Epithelial cell of prostate (primary cell): ENCODE results near the gene YWHAH.
"Not testable (repeated sequence)": the region's sequence is repeated elsewhere in the genome, so short reads cannot be mapped to it uniquely, and the experiment has no call there.

Source experiments
- DNase-seq: peaks from one replicate; pipeline ENCODE4 v3.0.0-alpha.2; 2011; ENCODE audit warnings: low read depth, low spot score
- H3K27ac ChIP-seq: fragments of 450-650 bp; 2 replicates; pipeline ENCODE4 v1.5.1; 2017; ENCODE audit warnings: mild to moderate bottlenecking

YWHAH gene

DNA sequence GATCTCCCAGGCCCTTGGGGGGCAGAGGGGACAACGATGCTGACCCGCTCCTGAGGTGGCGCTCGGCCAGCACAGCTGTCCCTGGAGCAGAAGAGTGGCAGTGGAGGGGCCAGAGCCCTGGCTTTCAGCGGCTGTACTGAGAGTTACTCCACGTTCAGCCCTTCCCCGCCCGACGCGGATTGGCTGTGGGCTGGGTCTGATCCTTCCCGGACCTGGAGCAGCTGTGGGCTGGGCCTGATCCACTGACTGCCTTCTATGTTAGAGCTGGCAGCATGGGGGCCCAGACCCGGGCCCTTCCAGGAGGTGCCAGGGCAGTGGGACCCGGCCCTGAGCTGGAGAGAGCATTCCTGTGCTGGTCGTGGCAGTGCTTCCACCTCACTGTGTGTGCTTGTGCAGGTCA, 27.8 kb downstream of the YWHAH start:
- no peak overlapping the region for H3K27ac ChIP-seq
- no peak for DNase-seq

DNA sequence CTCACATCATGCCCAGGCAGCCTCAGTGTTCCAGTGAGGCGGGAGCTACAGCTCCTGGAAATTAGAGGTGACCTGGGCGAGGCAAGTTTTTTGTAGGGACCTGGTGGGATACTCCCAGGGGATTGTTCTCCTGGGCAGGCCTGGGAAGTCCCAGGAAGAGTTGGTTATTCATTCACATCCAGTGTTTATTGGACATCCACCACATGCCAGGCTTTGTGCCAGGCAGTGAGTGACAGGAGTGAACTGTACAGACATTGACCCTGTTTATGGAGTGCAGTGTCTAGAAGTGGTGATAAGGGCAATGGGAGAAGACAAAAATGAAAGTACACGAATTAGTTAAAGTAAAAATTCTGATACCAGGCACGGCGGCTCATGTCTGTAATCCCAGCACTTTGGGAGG, 29.4 kb downstream of the YWHAH start:
- no peak overlapping the region for H3K27ac ChIP-seq
- DNase-seq, result no peak

DNA sequence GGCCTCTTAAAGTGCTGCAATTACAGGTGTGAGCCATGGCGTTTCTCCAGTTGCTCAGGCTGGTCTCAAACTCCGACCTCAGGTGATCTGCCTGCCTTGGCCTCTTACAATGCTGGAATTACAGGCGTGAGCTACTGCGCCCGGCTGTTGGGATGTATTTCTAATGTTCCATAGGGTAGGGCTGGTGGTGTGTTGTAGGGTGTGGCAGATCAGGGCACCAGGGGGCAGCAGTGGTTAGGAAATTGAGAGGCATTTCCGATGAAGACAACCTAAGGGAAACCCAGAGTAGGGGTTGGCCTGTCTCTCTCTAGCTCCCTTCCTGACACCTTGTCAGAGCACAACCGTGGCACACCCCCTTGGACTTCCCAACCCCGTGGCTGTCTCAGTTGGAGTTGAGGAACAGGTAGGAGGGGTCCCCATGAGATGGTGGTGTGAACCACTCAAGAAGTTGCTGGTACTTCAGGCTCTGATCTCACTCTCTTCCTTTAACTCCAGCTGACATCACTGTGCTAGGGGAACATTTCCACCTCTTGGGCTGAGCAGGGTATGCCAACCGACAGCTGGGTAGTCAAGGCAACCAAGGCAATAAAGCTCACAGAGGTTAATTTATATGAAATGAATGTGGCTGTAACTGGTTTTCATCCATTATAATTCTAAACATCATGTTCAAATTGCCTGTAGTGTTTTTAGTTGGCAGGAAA, 33.0 kb downstream of the YWHAH start:
- H3K27ac ChIP-seq, result no peak overlapping the region
- DNase-seq, result no peak

DNA sequence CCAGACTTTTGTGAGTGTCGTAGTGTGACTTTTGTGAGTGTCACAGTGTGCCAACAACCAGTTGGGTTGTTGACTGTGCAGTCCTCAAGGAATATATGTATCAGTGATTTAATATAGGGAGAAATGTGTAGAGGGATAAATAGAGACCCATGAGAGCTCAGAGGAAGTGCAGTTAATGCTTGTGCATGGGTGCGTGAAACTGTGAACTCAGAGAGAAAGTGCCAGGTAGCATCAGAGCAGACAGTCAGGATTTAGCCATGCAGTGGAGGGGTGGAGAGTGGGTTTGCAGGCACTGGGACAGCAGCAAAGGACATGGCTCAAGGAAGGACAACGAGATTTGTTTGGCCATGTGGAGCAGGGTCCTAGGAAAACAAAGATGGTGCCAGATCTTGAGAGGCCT, 33.6 kb downstream of the YWHAH start:
- no peak for DNase-seq
- no peak overlapping the region for H3K27ac ChIP-seq

DNA sequence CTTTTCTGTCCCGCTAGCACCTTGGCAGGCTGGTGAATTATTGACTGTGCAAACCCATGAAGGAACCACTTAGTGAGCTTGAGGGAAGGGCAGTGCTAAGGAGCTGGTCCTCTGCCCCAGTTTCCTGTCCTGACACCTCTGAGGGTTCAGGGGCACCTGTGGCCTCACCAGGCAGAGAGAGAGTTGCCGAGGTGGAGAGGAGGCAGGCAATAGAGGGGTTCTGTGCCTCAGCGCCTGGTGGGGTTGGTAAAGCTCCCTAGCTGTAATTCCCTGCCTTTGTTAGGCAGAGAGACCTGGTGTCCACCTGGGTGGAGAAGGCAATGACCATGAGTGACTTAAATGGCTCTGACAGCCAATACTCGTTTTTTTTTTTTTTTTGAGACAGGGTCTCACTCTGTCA, 36.3 kb downstream of the YWHAH start:
- DNase-seq, result no peak
- H3K27ac ChIP-seq, result no peak overlapping the region

DNA sequence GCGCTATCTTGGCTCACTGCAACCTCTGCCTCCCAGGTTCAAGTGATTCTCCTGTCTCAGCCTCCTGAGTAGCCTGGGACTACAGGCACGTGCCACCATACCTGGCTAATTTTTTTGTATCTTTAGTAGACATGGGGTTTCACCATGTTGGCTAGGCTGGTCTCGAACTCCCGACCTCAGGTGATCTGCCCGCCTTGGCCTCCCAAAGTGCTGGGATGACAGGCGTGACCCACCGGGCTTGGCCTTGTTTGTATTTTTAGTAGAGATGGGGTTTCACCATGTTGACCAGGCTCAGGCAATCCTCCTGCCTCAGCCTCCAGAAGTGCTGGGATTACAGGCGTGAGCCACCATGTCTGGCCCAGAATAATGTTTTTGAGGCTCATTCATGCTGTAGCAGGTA, 37.6 kb downstream of the YWHAH start:
- not testable (repeated sequence) for H3K27ac ChIP-seq, DNase-seq

DNA sequence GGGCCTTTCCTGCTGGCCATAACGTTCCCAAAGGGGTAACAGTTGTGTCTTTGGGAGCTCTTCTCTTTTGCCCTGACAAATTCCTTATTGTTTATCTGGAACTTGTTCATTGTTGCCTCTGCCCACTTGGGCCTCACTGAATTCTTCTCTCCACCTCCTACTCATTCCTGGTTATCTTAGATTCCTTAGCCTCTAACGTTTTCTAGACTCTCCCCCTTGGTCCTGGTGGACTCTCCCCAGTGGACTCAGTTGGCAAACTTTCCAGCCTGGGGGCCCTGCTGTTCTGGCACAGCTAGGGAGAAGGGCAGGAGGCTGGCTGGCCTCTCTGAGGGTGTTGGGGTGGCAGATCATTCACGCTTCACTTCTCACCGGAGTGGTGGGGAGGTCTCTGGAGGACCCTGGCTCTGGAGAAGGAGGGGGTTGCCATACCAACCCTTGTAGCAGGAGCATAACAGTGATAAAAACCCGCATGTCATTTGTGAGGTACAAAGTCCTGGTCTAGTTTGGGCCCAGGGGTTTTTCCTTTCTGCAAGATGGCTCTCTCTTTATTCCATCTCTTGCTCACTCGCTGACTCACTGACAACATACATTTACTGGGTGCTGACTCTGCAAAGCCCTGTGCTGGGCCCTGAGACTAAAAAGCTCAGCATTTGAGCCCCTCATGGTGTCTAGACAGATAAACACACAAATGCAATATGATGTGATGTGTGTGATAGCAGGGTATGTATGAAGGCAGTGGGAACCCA, 39.7 kb downstream of the YWHAH start:
- no peak overlapping the region for H3K27ac ChIP-seq
- DNase-seq, result no peak

DNA sequence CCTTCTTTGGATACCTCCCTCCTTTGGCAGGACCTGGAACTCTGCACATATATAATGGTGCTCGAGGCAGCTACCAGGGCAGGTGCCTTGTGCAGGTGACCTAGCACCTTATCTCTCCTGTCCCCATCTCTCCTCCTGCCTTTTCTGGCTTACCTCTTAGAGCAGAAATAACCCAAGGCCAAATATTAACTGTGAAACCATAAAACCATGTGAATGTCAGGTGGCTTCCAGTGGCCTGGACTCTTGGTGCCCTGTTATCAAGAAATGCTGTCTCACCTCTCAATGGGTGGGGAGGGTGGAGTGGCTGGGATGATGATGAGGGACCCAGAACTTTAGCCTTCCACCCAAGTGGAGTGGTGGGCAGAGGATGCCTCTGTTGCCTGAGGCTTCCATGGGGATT, 42.9 kb downstream of the YWHAH start:
- no peak for DNase-seq
- no peak overlapping the region for H3K27ac ChIP-seq

DNA sequence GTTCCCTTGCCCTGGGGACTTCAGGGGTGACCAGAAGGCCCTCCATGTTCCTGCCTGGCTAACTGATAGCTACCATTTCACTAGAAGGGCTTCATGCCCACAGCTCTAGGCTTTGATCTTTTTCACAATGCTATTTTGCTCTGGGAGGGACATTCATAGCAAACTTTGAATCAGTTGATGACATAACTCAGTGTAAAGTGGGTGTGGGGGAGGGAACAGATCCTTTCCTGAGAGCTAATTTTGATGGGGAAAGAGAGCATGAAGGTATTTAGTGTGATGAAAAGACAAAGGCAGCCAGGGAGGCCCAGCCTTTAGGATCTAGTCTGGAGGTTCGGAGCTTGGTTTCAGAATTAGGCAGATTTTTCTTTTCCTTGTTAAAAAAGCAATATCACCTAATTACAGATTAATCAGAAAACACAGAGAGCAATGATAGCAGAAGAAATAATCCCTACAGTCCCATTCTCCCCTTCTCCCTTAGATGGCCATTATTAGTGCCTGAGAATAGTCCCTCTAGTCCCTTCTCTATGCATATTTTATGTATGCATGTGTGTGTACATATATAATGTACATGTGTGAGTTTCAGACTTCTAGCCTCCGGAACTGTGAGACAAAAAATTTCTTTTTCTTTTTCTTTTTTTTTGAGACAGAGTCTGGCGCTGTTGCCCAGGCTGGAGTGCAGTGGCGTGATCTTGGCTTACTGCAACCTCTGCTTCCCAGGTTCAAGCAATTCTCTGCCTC, 46.9 kb downstream of the YWHAH start:
- H3K27ac ChIP-seq, result no peak overlapping the region

DNA sequence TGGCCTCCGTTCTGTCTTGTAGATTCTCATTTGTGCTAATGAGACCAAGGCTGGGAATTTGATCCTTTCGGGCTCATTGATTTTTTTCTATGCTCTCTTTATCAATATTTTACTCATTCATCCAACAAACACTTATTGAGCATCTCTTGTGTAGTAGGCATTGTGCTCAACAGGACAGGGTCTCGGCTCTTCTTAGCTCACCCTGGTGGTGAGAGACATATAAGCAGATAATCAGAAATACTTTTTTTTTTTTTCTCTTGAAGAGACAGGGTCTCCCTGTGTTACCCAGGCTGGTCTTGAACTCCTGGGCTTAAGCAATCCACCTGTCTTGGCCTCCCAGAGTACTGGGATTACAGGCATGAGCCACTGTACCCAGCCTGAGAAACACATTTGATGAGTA, 50.7 kb downstream of the YWHAH start:
- DNase-seq, result no peak
- no peak overlapping the region for H3K27ac ChIP-seq

More for the DNA sequence above, 46.9 kb downstream of the YWHAH start:
- DNase-seq, result no peak

DNA sequence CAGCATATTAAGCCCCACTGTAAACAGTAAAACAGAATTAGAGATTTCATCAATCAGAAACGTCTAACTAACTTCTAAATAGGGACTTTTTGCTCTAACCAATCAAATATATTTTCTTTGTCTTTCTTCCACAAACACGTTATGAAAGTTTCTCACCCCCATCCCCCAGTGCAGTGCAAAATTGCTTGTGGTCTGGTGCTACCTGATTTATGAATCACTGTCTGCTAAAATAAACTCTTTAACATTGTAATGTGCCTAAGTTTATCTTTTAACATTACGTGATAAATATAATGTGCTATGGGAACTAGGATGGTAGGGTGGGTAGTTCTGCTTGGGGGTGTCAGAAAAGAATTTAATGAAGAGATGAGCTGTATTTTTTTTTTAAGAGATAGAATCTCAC, 51.5 kb downstream of the YWHAH start:
- DNase-seq, result no peak
- H3K27ac ChIP-seq, result no peak overlapping the region

DNA sequence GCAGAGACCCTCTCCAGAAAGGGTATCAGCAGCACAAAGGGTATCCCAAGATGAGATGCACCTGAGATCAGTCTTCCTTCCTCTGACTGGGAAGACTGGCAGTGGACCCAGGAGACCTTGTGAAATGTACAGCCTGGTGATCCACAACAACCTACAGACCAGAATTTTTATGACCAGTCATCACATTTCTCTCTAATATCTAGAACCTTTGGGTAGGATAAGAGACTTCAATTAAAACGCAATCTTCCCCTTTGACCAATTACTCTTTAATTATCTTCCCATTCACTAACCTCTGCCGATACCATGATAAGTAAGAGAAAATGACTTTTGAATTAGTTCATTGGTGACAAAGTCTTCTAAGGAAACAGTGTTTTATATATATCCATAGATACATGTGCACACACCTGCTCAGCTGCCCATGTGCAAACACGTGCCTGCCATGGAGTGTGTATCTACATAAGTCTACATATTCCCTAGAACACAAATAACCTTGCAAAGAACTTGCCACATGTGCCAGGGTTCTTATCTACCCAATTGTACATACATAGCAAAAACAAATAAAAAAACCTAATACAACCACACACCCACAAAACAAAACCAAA, 54.5 kb downstream of the YWHAH start:
- H3K27ac ChIP-seq, result no peak overlapping the region
- DNase-seq, result no peak

DNA sequence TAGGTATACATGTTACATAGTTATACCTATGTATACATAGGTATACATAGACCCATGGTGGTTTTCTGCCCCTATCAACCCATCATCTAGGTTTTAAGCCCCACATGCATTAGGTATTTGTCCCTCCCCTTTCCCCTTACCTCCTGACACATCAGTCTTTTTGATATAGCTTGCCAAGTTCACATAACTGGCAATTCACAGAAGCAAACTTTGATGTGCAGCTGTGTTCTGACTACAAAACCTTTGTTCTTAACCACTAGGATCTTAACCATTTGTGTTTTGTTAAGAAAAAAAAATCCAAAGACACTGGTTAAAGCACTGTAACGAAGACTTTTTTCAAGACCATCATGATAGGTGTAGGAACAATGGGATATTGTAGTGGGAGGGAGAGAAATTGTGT, 55.8 kb downstream of the YWHAH start:
- DNase-seq, result no peak
- no peak overlapping the region for H3K27ac ChIP-seq

DNA sequence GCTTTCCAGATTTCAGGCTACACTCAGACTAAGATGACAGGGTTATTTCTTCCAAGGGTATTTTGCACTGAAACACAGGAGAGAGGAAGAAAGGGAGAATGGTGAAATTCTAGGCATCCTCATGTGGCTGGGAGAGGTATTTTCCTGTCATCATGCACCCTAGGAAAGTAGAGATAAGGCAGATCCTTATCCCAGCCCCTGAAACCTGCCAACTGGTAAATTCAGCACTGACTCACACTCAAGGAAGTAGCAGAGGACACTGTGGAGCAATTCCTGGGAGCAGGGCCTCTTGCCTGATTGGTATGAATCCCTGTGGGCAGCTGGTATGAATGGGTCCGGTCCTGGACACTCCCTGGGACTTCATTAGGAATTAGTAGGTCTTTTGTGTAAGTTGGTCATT, 61.1 kb downstream of the YWHAH start:
- H3K27ac ChIP-seq, result peak overlapping the region; percentile 37
- DNase-seq, result peak; percentile 64
